Suprapubic skin (tissue), 4 donors: ENCODE data around the gene KRTAP5-10. TPM values are rescaled to one million over a fixed set of nuclear protein-coding genes. Genes with fewer than 3 reads are reported as not detected.

Experiments
- DNase-seq, 2 donors: peaks; one replicate each; pipeline ENCODE4 v3.0.0-alpha.2; 2019; ENCODE audit warnings: low spot score in 2 of 2
- H3K27ac ChIP-seq: fragments of 200-600 bp; sonication (generic); one replicate; pipeline ENCODE4 v1.5.1; 2019
- H3K27me3 ChIP-seq: fragments of 200-600 bp; sonication (generic); one replicate; pipeline ENCODE4 v1.5.1; 2019
- H3K36me3 ChIP-seq: fragments of 200-600 bp; sonication (generic); one replicate; pipeline ENCODE4 v1.5.1; 2019
- H3K4me1 ChIP-seq: fragments of 200-600 bp; sonication (generic); one replicate; pipeline ENCODE4 v1.5.1; 2019
- H3K4me3 ChIP-seq: fragments of 200-600 bp; sonication (generic); one replicate; pipeline ENCODE4 v1.5.1; 2019; ENCODE audit warnings: mild to moderate bottlenecking
- H3K9me3 ChIP-seq: fragments of 200-600 bp; sonication (generic); one replicate; pipeline ENCODE4 v1.5.1; 2019
- CTCF ChIP-seq, 2 donors: fragments of 200-600 bp in 1 of 2; fragments of 450-650 bp in 1 of 2; sonication (generic) in 1 of 2; IDR thresholded peaks; one replicate each; pipeline ENCODE4 v1.5.1; 2016 to 2019; ENCODE audit warnings: antibody characterized with exemption in 2 of 2, mild to moderate bottlenecking in 1 of 2, moderate library complexity in 1 of 2
- EP300 ChIP-seq: sonication (generic); formaldehyde crosslinking; IDR thresholded peaks from one replicate; pipeline ENCODE4 v1.6.1; 2017; ENCODE audit warnings: antibody characterized with exemption
- POLR2A ChIP-seq, 2 donors: fragments of 450-650 bp; IDR thresholded peaks; one replicate each; pipeline ENCODE4 v1.6.1; 2017; ENCODE audit warnings: antibody characterized with exemption in 2 of 2, mild to moderate bottlenecking in 2 of 2, moderate library complexity in 2 of 2
- POLR2AphosphoS5 ChIP-seq, 3 donors: sonication (generic); formaldehyde crosslinking; IDR thresholded peaks; one replicate each; pipeline ENCODE4 v1.6.1; 2017; ENCODE audit warnings: antibody characterized with exemption in 3 of 3
- WGBS: methylation state at CpG from one replicate; pipeline ENCODE4 v1.1.5; 2018; 5-methylcytosine and 5-hydroxymethylcytosine counted together
- total RNA-seq, 4 donors: library from RNA; depleted of rRNA; stranded (reverse); fragments of >200 nt; gene quantifications; one replicate each; pipeline ENCODE4 v1.1.0, GENCODE V29; 2016

Gene KRTAP5-10
- total RNA-seq, 4 donors from 2014 or later: 1.1 to 5.9 (median 3.9) TPM; not detected in 1

- Histone ChIP-seq H3K27me3 (peaks cover 3% of the 10 kb centered on the region), H3K4me1 (no peaks in the 10 kb centered on the region), H3K27ac (no peak overlapping the region), H3K9me3 (no peaks in the 10 kb centered on the region), H3K4me3 (no peak overlapping the region), H3K36me3 (no peaks in the 10 kb centered on the region)
- TF ChIP-seq CTCF (IDR thresholded peaks at IDR 0.05): no peak
- TF ChIP-seq EP300: no peak
- no peak for TF ChIP-seq POLR2AphosphoS5 (IDR thresholded peaks at IDR 0.05)
- TF ChIP-seq POLR2A (IDR thresholded peaks at IDR 0.05): no peak
- no peak for DNase-seq
- 89% methylated on average over 4 of the region's 4 CpGs for WGBS
Measured at GRCh38 chr11:71556018-71556417, 9.3 kb upstream of the KRTAP5-10 start.

DNA sequence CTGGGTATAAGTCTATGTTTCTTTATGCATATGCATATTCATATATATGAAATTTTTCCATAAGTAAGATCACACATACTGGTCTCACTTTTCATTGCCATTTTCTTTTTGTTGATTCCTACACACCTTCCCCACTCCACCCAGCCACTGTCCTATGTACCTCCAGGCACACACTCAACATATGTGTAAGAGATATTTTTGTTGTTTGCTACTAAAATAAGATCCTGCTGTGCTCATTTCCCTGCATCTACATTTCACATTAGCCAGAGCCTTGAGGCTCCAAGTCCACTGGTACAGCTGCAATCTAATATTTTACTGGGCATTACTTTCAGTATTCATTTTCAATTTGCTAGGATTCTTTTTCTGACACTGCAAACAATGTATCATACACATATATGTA is 8.1 kb upstream of the KRTAP5-10 start:
- no peaks in the 10 kb centered on the region for H3K9me3 ChIP-seq
- no peak for TF ChIP-seq EP300
- no peaks in the 10 kb centered on the region for H3K4me1 ChIP-seq
- no peaks in the 10 kb centered on the region for H3K36me3 ChIP-seq
- H3K27ac ChIP-seq: no peak overlapping the region
- H3K4me3 ChIP-seq: no peak overlapping the region
- DNase-seq: no peak
- peaks cover 3% of the 10 kb centered on the region for H3K27me3 ChIP-seq

- Histone ChIP-seq H3K36me3 (no peaks in the 10 kb centered on the region), H3K27me3 (peaks cover 16% of the 10 kb centered on the region), H3K27ac (no peak overlapping the region), H3K4me1 (no peaks in the 10 kb centered on the region), H3K9me3 (no peaks in the 10 kb centered on the region), H3K4me3 (no peak overlapping the region)
- TF ChIP-seq EP300 (no peak), CTCF (IDR thresholded peaks at IDR 0.05) (no peak), POLR2AphosphoS5 (IDR thresholded peaks at IDR 0.05) (no peak), POLR2A (IDR thresholded peaks at IDR 0.05) (no peak)
- no peak for DNase-seq
- WGBS: 82% methylated on average over 1 of the region's 1 CpG
Measured at GRCh38 chr11:71558996-71559395, 6.4 kb upstream of the KRTAP5-10 start.

GRCh38 chr11:71562120-71562519 is 3.2 kb upstream of the KRTAP5-10 start:
- Histone ChIP-seq H3K9me3 (no peaks in the 10 kb centered on the region), H3K27ac (no peak overlapping the region), H3K27me3 (peaks cover 21% of the 10 kb centered on the region), H3K4me3 (no peak overlapping the region), H3K36me3 (no peaks in the 10 kb centered on the region), H3K4me1 (peaks cover 6% of the 10 kb centered on the region)
- no peak for TF ChIP-seq EP300
- no peak for DNase-seq

- Histone ChIP-seq H3K4me3 (no peak overlapping the region), H3K9me3 (no peaks in the 10 kb centered on the region), H3K27me3 (peaks cover 21% of the 10 kb centered on the region), H3K27ac (no peak overlapping the region), H3K4me1 (peaks cover 6% of the 10 kb centered on the region), H3K36me3 (no peaks in the 10 kb centered on the region)
- TF ChIP-seq EP300: no peak
- no peak for TF ChIP-seq POLR2A (IDR thresholded peaks at IDR 0.05)
- no peak for TF ChIP-seq POLR2AphosphoS5 (IDR thresholded peaks at IDR 0.05)
- TF ChIP-seq CTCF (IDR thresholded peaks at IDR 0.05): no peak
- DNase-seq: no peak
- WGBS: 20% methylated on average over 8 of the region's 8 CpGs
Measured at GRCh38 chr11:71563406-71563805, 2.0 kb upstream of the KRTAP5-10 start.

DNA sequence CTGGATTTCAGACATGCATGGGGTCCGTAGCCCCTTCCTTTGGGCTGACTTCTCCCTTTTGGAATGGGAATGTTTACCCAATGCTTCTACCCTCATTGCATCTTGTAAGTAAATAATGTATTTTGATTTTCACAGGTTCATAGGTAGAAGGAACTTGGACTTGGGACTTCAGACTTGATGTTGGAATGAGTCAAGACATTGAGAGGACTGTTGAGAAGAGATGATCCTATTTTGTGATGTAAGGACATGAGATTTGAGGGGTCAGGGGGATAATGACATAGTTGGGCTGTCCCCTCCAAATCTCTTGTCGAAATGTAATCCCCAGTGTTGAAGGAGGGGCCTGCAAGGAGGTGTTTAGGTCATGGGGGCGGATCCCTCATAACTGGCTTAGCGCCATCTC is 933 bp upstream of the KRTAP5-10 start:
- Histone ChIP-seq H3K4me1 (peaks cover 11% of the 10 kb centered on the region), H3K9me3 (no peaks in the 10 kb centered on the region), H3K27ac (no peak overlapping the region), H3K4me3 (no peak overlapping the region), H3K27me3 (peaks cover 21% of the 10 kb centered on the region), H3K36me3 (no peaks in the 10 kb centered on the region)
- DNase-seq: no peak
- TF ChIP-seq CTCF (IDR thresholded peaks at IDR 0.05) (no peak), POLR2A (IDR thresholded peaks at IDR 0.05) (no peak), POLR2AphosphoS5 (IDR thresholded peaks at IDR 0.05) (no peak), EP300 (no peak)
- 80% methylated on average over 4 of the region's 4 CpGs for WGBS
